Loucy (cell line): ENCODE measurements around the gene HECA.

Experiments used
- H2AFZ ChIP-seq: fragments of 200-600 bp; sonication (generic); 2 replicates; pipeline ENCODE4 v1.6.0; 2016; ENCODE audit warnings: antibody characterized with exemption, mild to moderate bottlenecking, low read length, moderate library complexity
- H3F3A ChIP-seq: fragments of 200-600 bp; 2 replicates; pipeline ENCODE4 v1.6.0; 2016; ENCODE audit warnings: antibody characterized with exemption, low read depth, mild to moderate bottlenecking
- H3K27me3 ChIP-seq: fragments of 200-600 bp; sonication (generic); 2 replicates; pipeline ENCODE4 v1.6.1; 2014; ENCODE audit warnings: low read length, mild to moderate bottlenecking; ENCODE audit not compliant: insufficient read depth, poor library complexity, severe bottlenecking
- H3K36me3 ChIP-seq: fragments of 200-600 bp; sonication (generic); 2 replicates; pipeline ENCODE4 v1.6.1; 2016; ENCODE audit warnings: low read length; ENCODE audit not compliant: insufficient read depth
- H3K4me1 ChIP-seq: fragments of 200-600 bp; sonication (generic); 2 replicates; pipeline ENCODE4 v1.5.1; 2014; ENCODE audit warnings: low read length, mild to moderate bottlenecking; ENCODE audit not compliant: insufficient read depth, poor library complexity, severe bottlenecking
- H3K4me2 ChIP-seq: fragments of 200-600 bp; sonication (generic); 2 replicates; pipeline ENCODE4 v1.6.0; 2014; ENCODE audit warnings: antibody characterized with exemption, low read length, low read depth, mild to moderate bottlenecking; ENCODE audit not compliant: poor library complexity, severe bottlenecking
- H3K4me3 ChIP-seq: fragments of 200-600 bp; sonication (generic); 2 replicates; pipeline ENCODE4 v1.5.1; 2014; ENCODE audit warnings: low read length, mild to moderate bottlenecking, mixed read lengths; ENCODE audit not compliant: poor library complexity, severe bottlenecking
- H3K79me2 ChIP-seq: fragments of 200-600 bp; sonication (generic); 2 replicates; pipeline ENCODE4 v1.6.1; 2014; ENCODE audit warnings: low read length; ENCODE audit not compliant: insufficient read depth
- H3K9ac ChIP-seq: fragments of 200-600 bp; sonication (generic); 2 replicates; pipeline ENCODE4 v1.6.0; 2014; ENCODE audit warnings: mild to moderate bottlenecking, low read depth, low read length, moderate library complexity; ENCODE audit not compliant: poor library complexity, severe bottlenecking
- H3K9me2 ChIP-seq: fragments of 200-600 bp; sonication (generic); replicated peaks from 2 replicates; pipeline ENCODE4 v1.6.1; 2016; ENCODE audit warnings: low read depth, low read length, mixed read lengths
- H3K9me3 ChIP-seq: fragments of 200-600 bp; sonication (generic); 2 replicates; pipeline ENCODE4 v1.6.1; 2014; ENCODE audit warnings: mild to moderate bottlenecking, antibody characterized with exemption, low read length, low read depth; ENCODE audit not compliant: insufficient read depth
- H4K20me1 ChIP-seq: fragments of 200-600 bp; sonication (generic); 2 replicates; pipeline ENCODE4 v1.6.0; 2014; ENCODE audit warnings: antibody characterized with exemption, low read length, mild to moderate bottlenecking; ENCODE audit not compliant: insufficient read depth, poor library complexity, severe bottlenecking
- CTCF ChIP-seq: fragments of 200-600 bp; sonication (generic); conservative IDR thresholded peaks from 2 replicates; pipeline ENCODE4 v1.5.1; 2014; ENCODE audit warnings: mild to moderate bottlenecking, antibody characterized with exemption, low read length
- EZH2phosphoT487 ChIP-seq: fragments of 200-600 bp; IDR thresholded peaks from 2 replicates; pipeline ENCODE4 v1.6.1; 2018; ENCODE audit warnings: antibody characterized with exemption, mild to moderate bottlenecking, moderate library complexity, borderline replicate concordance

The HECA gene

GRCh38 chr6:139172567-139172966, 37.7 kb downstream of the HECA start:
- TF ChIP-seq CTCF (no peak), EZH2phosphoT487 (no peak)
- H3F3A ChIP-seq, result peaks cover 6% of the 10 kb centered on the region
- H3K36me3 ChIP-seq, result peaks cover 29% of the 10 kb centered on the region
- H2AFZ ChIP-seq, result no peak overlapping the region
- H3K9ac ChIP-seq, result no peak overlapping the region
- H3K79me2 ChIP-seq, result peaks cover 7% of the 10 kb centered on the region; the same call in 1 of the 2 replicates
- no peaks in the 10 kb centered on the region for H3K27me3 ChIP-seq
- no peaks in the 10 kb centered on the region for H3K9me3 ChIP-seq
- peaks cover 6% of the 10 kb centered on the region for H4K20me1 ChIP-seq
- no peak overlapping the region for H3K4me3 ChIP-seq
- peaks cover 43% of the 10 kb centered on the region for H3K4me1 ChIP-seq
- no peaks in the 10 kb centered on the region for H3K9me2 ChIP-seq
- no peak overlapping the region for H3K4me2 ChIP-seq

- H3K4me2 ChIP-seq, result no peak overlapping the region
- H3F3A ChIP-seq, result peaks cover 6% of the 10 kb centered on the region
- H3K9ac ChIP-seq, result no peak overlapping the region
- no peaks in the 10 kb centered on the region for H3K27me3 ChIP-seq
- TF ChIP-seq EZH2phosphoT487 (no peak), CTCF (peak; percentile 63)
- peaks cover 31% of the 10 kb centered on the region; the same call in 1 of the 2 replicates for H3K36me3 ChIP-seq
- H3K4me1 ChIP-seq, result peaks cover 43% of the 10 kb centered on the region
- H3K79me2 ChIP-seq, result 0 out of 2 replicates have a peak, but pooled peaks cover 7% of the 10 kb centered on the region
- H3K4me3 ChIP-seq, result no peak overlapping the region
- H2AFZ ChIP-seq, result no peak overlapping the region
- no peaks in the 10 kb centered on the region for H3K9me3 ChIP-seq
- H3K9me2 ChIP-seq, result no peaks in the 10 kb centered on the region
- peaks cover 6% of the 10 kb centered on the region for H4K20me1 ChIP-seq
These were observed 38.3 kb downstream of the HECA start for GRCh38 chr6:139173172-139173571.

- Histone ChIP-seq H2AFZ (no peak overlapping the region), H3K27me3 (no peaks in the 10 kb centered on the region), H3K9ac (no peak overlapping the region), H3K4me2 (no peak overlapping the region), H3K36me3 (peaks cover 32% of the 10 kb centered on the region; the same call in 1 of the 2 replicates), H3K79me2 (0 out of 2 replicates have a peak, but pooled peaks cover 7% of the 10 kb centered on the region), H3K9me3 (no peaks in the 10 kb centered on the region), H3K4me1 (peaks cover 43% of the 10 kb centered on the region), H4K20me1 (peaks cover 6% of the 10 kb centered on the region), H3K9me2 (no peaks in the 10 kb centered on the region), H3F3A (peaks cover 6% of the 10 kb centered on the region), H3K4me3 (no peak overlapping the region)
- TF ChIP-seq CTCF, result no peak
- no peak for TF ChIP-seq EZH2phosphoT487
These were observed 38.9 kb downstream of the HECA start for GRCh38 chr6:139173822-139174221.
